NT2/D1 (cell line): ENCODE data around the gene MIEF2.

Source experiments
- SUZ12 ChIP-seq: IDR thresholded peaks from 2 replicates; pipeline ENCODE4 v1.6.1; 2011; ENCODE audit not compliant: insufficient read length, insufficient read depth; ENCODE audit errors: extremely low read depth
- YY1 ChIP-seq: IDR thresholded peaks from 2 replicates; pipeline ENCODE4 v1.6.1; 2011; ENCODE audit not compliant: insufficient read length, insufficient read depth
- ZNF274 ChIP-seq: IDR thresholded peaks from 2 replicates; pipeline ENCODE4 v1.6.1; 2011; ENCODE audit warnings: mild to moderate bottlenecking, low read depth, low read length

DNA sequence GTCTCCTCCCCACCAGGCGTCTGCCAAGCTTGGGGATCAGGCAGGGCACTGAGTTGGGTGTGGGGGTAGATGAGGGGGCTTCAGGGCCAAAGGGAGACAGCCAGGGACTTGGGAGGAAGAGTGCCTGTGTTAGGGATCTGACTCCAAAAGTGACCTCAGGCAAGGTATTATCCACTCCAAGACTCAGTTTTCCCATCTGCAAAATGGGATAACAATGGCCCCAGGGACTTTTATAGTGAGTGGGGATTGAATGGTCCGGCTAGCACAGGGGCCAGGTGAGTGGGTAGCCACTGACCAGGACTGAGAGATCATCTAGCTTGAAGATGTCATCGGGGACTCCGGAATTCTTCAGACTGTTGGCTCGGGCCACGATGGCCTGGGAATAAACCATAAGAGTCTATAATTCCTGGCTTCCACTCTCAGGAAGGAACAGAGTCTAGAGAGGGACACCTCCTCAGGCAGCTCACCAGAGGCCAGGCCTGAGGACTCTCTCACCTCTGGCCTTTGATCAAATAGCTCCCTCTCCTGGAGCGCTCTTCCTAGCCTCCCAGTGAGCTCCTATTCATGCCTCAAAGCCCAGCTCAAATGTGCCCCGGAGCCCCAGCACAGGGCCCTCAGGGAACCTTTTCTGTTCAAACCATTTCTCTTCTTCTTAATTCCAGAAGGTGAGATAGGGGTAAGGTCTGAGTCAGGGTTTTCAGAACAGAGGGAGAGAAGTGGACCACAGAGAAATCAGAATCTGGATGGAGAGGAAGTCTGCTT, 5.4 kb upstream of the MIEF2 start:
- TF ChIP-seq YY1 (no peak), ZNF274 (no peak), SUZ12 (no peak)
